Thyroid gland (tissue), 4 donors: Measurements from ENCODE around the gene NGDN.

Experiments
- POLR2A ChIP-seq, 2 donors: fragments of 450-650 bp; IDR thresholded peaks; one replicate each; pipeline ENCODE4 v1.6.1; 2017; ENCODE audit warnings: antibody characterized with exemption in 2 of 2, mild to moderate bottlenecking in 2 of 2, moderate library complexity in 1 of 2
- TF ChIP-seq, protein P1 (sequence below), 6 experiments: fragments of 200-600 bp in 3 of 6; fragments of 450-650 bp in 3 of 6; sonication (generic) in 3 of 6; IDR thresholded peaks; one replicate each; pipeline ENCODE4 v1.5.1; 2016 to 2019; ENCODE audit warnings: antibody characterized with exemption in 6 of 6, mild to moderate bottlenecking in 2 of 6, inconsistent platforms in 1 of 6, moderate library complexity in 1 of 6

DNA sequence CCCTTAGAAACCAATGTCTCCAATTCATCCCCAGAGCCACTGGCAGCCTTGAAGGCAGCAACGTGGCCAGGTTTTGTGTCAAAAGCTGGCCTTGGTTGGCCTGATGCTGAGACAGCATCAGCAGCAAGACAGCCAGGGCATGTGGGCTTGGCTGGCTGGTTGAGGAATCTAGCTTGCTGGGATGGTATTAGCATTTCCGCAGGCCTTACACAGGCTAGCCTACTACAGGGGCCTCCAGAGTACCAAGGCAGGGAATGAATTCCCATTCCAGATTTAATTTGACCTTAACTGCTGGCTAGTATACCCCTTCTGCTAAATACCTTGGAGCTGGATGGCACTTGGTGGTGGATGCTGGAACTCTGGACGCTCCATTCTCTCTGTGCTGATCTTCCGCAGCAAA, 15.8 kb downstream of the NGDN start:
- TF ChIP-seq, protein P1, sequence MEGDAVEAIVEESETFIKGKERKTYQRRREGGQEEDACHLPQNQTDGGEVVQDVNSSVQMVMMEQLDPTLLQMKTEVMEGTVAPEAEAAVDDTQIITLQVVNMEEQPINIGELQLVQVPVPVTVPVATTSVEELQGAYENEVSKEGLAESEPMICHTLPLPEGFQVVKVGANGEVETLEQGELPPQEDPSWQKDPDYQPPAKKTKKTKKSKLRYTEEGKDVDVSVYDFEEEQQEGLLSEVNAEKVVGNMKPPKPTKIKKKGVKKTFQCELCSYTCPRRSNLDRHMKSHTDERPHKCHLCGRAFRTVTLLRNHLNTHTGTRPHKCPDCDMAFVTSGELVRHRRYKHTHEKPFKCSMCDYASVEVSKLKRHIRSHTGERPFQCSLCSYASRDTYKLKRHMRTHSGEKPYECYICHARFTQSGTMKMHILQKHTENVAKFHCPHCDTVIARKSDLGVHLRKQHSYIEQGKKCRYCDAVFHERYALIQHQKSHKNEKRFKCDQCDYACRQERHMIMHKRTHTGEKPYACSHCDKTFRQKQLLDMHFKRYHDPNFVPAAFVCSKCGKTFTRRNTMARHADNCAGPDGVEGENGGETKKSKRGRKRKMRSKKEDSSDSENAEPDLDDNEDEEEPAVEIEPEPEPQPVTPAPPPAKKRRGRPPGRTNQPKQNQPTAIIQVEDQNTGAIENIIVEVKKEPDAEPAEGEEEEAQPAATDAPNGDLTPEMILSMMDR (IDR thresholded peaks at IDR 0.05): no peak
- TF ChIP-seq POLR2A (IDR thresholded peaks at IDR 0.05): no peak
